ENCODE data around the gene PYM1.

The PYM1 gene

GRCh38 chr12:55899082-55899481, 28.6 kb downstream of the PYM1 start:
- H2AFZ ChIP-seq (ENCODE audit: low read depth, low read length, severe bottlenecking) = no peak overlapping the region
- H3K27ac ChIP-seq (ENCODE audit: low read depth, low read length) = no peak overlapping the region

GRCh38 chr12:55893723-55894122, 34.0 kb downstream of the PYM1 start:
- no peak overlapping the region for H3K27ac ChIP-seq (ENCODE audit: low read depth, low read length)
- no peak overlapping the region for H3K4me2 ChIP-seq (ENCODE audit: low read depth, low read length, poor library complexity, severe bottlenecking)
- no peak overlapping the region for H3K9ac ChIP-seq (ENCODE audit: low read length)
- H4K20me1 ChIP-seq (ENCODE audit: low read depth, low read length) = no peaks in the 10 kb centered on the region
- no peaks in the 10 kb centered on the region for H3K9me3 ChIP-seq (ENCODE audit: insufficient read depth, low read length)
- H2AFZ ChIP-seq (ENCODE audit: low read depth, low read length, severe bottlenecking) = no peak overlapping the region
- no peaks in the 10 kb centered on the region for H3K79me2 ChIP-seq (ENCODE audit: insufficient read depth, low read length)
- H3K4me3 ChIP-seq (ENCODE audit: insufficient read depth, low read length, poor library complexity, severe bottlenecking) = no peak overlapping the region
- 0 out of 2 replicates have a peak, but pooled peaks cover 1% of the 10 kb centered on the region for H3F3A ChIP-seq (ENCODE audit: insufficient read depth)
- no peaks in the 10 kb centered on the region for H3K36me3 ChIP-seq (ENCODE audit: low read length)
- TF ChIP-seq EZH2phosphoT487 (conservative IDR thresholded peaks at IDR 0.05; ENCODE audit: low read length) (no peak), CTCF (IDR thresholded peaks at IDR 0.05; ENCODE audit: insufficient read depth, low read length, poor library complexity, severe bottlenecking) (no peak)
- H3K9me2 ChIP-seq (replicated peaks; ENCODE audit: insufficient read depth, low read length) = no peaks in the 10 kb centered on the region
- H3K27me3 ChIP-seq (ENCODE audit: low read length) = no peaks in the 10 kb centered on the region

More at GRCh38 chr12:55899082-55899481, 28.6 kb downstream of the PYM1 start:
- H3F3A ChIP-seq (ENCODE audit: insufficient read depth) = peaks cover 9% of the 10 kb centered on the region; the same call in 1 of the 2 replicates
- H3K27me3 ChIP-seq (ENCODE audit: low read length) = no peaks in the 10 kb centered on the region
- H3K9ac ChIP-seq (ENCODE audit: low read length) = no peak overlapping the region
- no peaks in the 10 kb centered on the region for H4K20me1 ChIP-seq (ENCODE audit: low read depth, low read length)
- H3K79me2 ChIP-seq (ENCODE audit: insufficient read depth, low read length) = no peaks in the 10 kb centered on the region
- H3K9me2 ChIP-seq (replicated peaks; ENCODE audit: insufficient read depth, low read length) = no peaks in the 10 kb centered on the region
- 0 out of 2 replicates have a peak, but pooled peaks cover 4% of the 10 kb centered on the region for H3K36me3 ChIP-seq (ENCODE audit: low read length)
- TF ChIP-seq CTCF (IDR thresholded peaks at IDR 0.05; ENCODE audit: insufficient read depth, low read length, poor library complexity, severe bottlenecking) (no peak), EZH2phosphoT487 (conservative IDR thresholded peaks at IDR 0.05; ENCODE audit: low read length) (no peak)
- no peak overlapping the region for H3K4me2 ChIP-seq (ENCODE audit: low read depth, low read length, poor library complexity, severe bottlenecking)
- H3K9me3 ChIP-seq (ENCODE audit: insufficient read depth, low read length) = no peaks in the 10 kb centered on the region
- no peak overlapping the region for H3K4me3 ChIP-seq (ENCODE audit: insufficient read depth, low read length, poor library complexity, severe bottlenecking)

- no peaks in the 10 kb centered on the region for H3F3A ChIP-seq (ENCODE audit: insufficient read depth)
- H2AFZ ChIP-seq (ENCODE audit: low read depth, low read length, severe bottlenecking) = no peak overlapping the region
- TF ChIP-seq EZH2phosphoT487 (conservative IDR thresholded peaks at IDR 0.05; ENCODE audit: low read length) (no peak), CTCF (IDR thresholded peaks at IDR 0.05; ENCODE audit: insufficient read depth, low read length, poor library complexity, severe bottlenecking) (no peak)
- no peaks in the 10 kb centered on the region for H3K79me2 ChIP-seq (ENCODE audit: insufficient read depth, low read length)
- no peaks in the 10 kb centered on the region for H3K27me3 ChIP-seq (ENCODE audit: low read length)
- no peak overlapping the region for H3K4me2 ChIP-seq (ENCODE audit: low read depth, low read length, poor library complexity, severe bottlenecking)
- H3K4me3 ChIP-seq (ENCODE audit: insufficient read depth, low read length, poor library complexity, severe bottlenecking) = no peak overlapping the region
- no peak overlapping the region for H3K27ac ChIP-seq (ENCODE audit: low read depth, low read length)
- no peak overlapping the region for H3K9ac ChIP-seq (ENCODE audit: low read length)
- H4K20me1 ChIP-seq (ENCODE audit: low read depth, low read length) = no peaks in the 10 kb centered on the region
- no peaks in the 10 kb centered on the region for H3K9me3 ChIP-seq (ENCODE audit: insufficient read depth, low read length)
- no peaks in the 10 kb centered on the region for H3K9me2 ChIP-seq (replicated peaks; ENCODE audit: insufficient read depth, low read length)
- no peaks in the 10 kb centered on the region for H3K36me3 ChIP-seq (ENCODE audit: low read length)
These were observed 36.4 kb downstream of the PYM1 start for GRCh38 chr12:55891310-55891709.

Measured in SU-DHL-6 (cell line).